ENCODE measurements around the gene PDXP. TPM values are rescaled to one million over a fixed set of nuclear protein-coding genes. Genes with fewer than 3 reads are reported as not detected.

Gene PDXP
- total and polyA plus RNA-seq, 2 donors (not counting 3 experiments of a cell fraction or from before 2014, with no cell fraction given) = 18.0 to 20.0 TPM

DNA sequence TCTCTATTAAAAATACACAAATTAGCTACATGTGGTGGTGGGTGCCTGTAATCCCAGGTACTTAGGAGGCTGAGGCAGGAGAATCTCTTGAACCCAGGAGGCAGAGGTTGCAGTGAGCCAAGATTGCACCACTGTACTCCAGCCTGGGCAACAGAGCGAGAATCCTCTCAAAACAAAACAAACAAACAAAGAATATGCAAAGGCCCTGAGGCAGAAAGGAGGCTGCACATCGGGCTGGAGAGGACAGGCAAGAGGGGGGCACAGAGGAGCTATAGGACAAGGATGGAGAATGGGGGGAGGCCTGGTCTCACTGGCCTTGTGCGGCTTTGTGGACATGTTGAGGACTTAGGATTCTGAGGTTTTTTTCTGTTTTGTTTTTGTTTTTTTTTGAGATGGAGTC, 46.7 kb downstream of the PDXP start:
- POLR2A ChIA-PET = interaction anchor here (0.7 kb wide), 1 partner anchor 27 kb away, joined by 3 read pairs; no protein-coding TSS in a partner anchor
- no peak overlapping the region for H3K27ac ChIP-seq (ENCODE audit: insufficient read depth, low read depth, low read length)
- H3K9me1 ChIP-seq (replicated peaks; ENCODE audit: control insufficient read depth, extremely low read depth, insufficient read depth, low read length) = no peaks in the 10 kb centered on the region
- no peaks in the 10 kb centered on the region for H3K9me3 ChIP-seq (replicated peaks; ENCODE audit: control insufficient read depth, insufficient read depth, low read length)
- no peaks in the 10 kb centered on the region for H4K20me1 ChIP-seq (replicated peaks; ENCODE audit: control insufficient read depth, extremely low read depth, insufficient read depth, low read length)
- H2AFZ ChIP-seq (ENCODE audit: low read depth, low read length) = no peak overlapping the region
- FAIRE-seq (no peak), DNase-seq (ENCODE audit: low read depth, low spot score) (no peak)
- H3K9ac ChIP-seq (replicated peaks; ENCODE audit: extremely low read depth, insufficient read depth, low read length) = no peak overlapping the region
- TF ChIP-seq JUN (IDR thresholded peaks at IDR 0.05; ENCODE audit: borderline replicate concordance, insufficient read depth, insufficient read length, low read depth) (no peak), GATA2 (IDR thresholded peaks at IDR 0.05; ENCODE audit: insufficient read depth, insufficient read length, low read depth, low read length) (no peak), POLR2A (IDR thresholded peaks at IDR 0.05; ENCODE audit: low read depth, low read length) (no peak), EZH2 (IDR thresholded peaks at IDR 0.05; ENCODE audit: borderline replicate concordance, low read depth, low read length, severe bottlenecking) (no peak), FOS (IDR thresholded peaks at IDR 0.05; ENCODE audit: borderline replicate concordance, insufficient read depth, low read length) (no peak), POLR2AphosphoS5 (IDR thresholded peaks at IDR 0.05; ENCODE audit: insufficient read depth, low read depth, low read length) (no peak), MYC (IDR thresholded peaks at IDR 0.05; ENCODE audit: low read depth, low read length) (no peak)
- TF ChIP-seq, protein P1, sequence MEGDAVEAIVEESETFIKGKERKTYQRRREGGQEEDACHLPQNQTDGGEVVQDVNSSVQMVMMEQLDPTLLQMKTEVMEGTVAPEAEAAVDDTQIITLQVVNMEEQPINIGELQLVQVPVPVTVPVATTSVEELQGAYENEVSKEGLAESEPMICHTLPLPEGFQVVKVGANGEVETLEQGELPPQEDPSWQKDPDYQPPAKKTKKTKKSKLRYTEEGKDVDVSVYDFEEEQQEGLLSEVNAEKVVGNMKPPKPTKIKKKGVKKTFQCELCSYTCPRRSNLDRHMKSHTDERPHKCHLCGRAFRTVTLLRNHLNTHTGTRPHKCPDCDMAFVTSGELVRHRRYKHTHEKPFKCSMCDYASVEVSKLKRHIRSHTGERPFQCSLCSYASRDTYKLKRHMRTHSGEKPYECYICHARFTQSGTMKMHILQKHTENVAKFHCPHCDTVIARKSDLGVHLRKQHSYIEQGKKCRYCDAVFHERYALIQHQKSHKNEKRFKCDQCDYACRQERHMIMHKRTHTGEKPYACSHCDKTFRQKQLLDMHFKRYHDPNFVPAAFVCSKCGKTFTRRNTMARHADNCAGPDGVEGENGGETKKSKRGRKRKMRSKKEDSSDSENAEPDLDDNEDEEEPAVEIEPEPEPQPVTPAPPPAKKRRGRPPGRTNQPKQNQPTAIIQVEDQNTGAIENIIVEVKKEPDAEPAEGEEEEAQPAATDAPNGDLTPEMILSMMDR (IDR thresholded peaks at IDR 0.05; ENCODE audit: extremely low read depth in 1 of 2, insufficient read depth in 1 of 2, low read depth in 1 of 2, low read length in 2 of 2) = no peak
- TF ChIP-seq, protein P2, sequence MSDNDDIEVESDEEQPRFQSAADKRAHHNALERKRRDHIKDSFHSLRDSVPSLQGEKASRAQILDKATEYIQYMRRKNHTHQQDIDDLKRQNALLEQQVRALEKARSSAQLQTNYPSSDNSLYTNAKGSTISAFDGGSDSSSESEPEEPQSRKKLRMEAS (IDR thresholded peaks at IDR 0.05; ENCODE audit: insufficient read depth, insufficient read length) = no peak
- no peak overlapping the region for H3K4me3 ChIP-seq (replicated peaks in 1 of 3; ENCODE audit: insufficient read depth in 1 of 3, low read depth in 1 of 3, low read length in 3 of 3)
- H3K4me1 ChIP-seq (ENCODE audit: control insufficient read depth, extremely low read depth, insufficient read depth, low read length) = peaks cover 5% of the 10 kb centered on the region
- no peaks in the 10 kb centered on the region for H3K79me2 ChIP-seq (ENCODE audit: control insufficient read depth, insufficient read depth, low read length)
- H3K36me3 ChIP-seq (ENCODE audit: control insufficient read depth in 2 of 2, extremely low read depth in 1 of 2, insufficient read depth in 2 of 2, low read length in 2 of 2) = no peaks in the 10 kb centered on the region
- no TSS peak for BruUV-seq (replicated peaks)
- H3K4me2 ChIP-seq (ENCODE audit: insufficient read depth, low read length) = no peak overlapping the region
- CTCF ChIA-PET = no interaction called here
- intact Hi-C loops (cut with micrococcal nuclease) = no loop called here
- H3K27me3 ChIP-seq (ENCODE audit: control insufficient read depth in 2 of 2, insufficient read depth in 2 of 2, low read length in 2 of 2) = no peaks in the 10 kb centered on the region
- dilution Hi-C loops (cut with MboI; ENCODE audit: extremely low pct_ligation_motif_present, low sequenced_read_pairs) = no loop called here

Measured in endothelial cell of umbilical vein (primary cell).